Trophoblast cell (in vitro differentiated cells and primary cell): ENCODE results near the gene TRAPPC6A.

Experiments used
- DNase-seq, 2 donors: peaks; one replicate each; pipeline ENCODE4 v3.0.0-alpha.2; 2016
- H2AFZ ChIP-seq: 2 replicates; pipeline ENCODE4 v1.6.1; 2013; ENCODE audit warnings: low read length, moderate library complexity, mild to moderate bottlenecking; ENCODE audit not compliant: insufficient read depth, poor library complexity
- H2AK5ac ChIP-seq: 2 replicates; pipeline ENCODE4 v1.6.1; 2013; ENCODE audit warnings: mild to moderate bottlenecking, low read length
- H2BK120ac ChIP-seq: 2 replicates; pipeline ENCODE4 v1.6.1; 2013; ENCODE audit warnings: low read length, mild to moderate bottlenecking, moderate library complexity; ENCODE audit not compliant: insufficient read depth, poor library complexity
- H2BK12ac ChIP-seq: 2 replicates; pipeline ENCODE4 v1.6.1; 2013; ENCODE audit warnings: mild to moderate bottlenecking, low read length, moderate library complexity
- H2BK5ac ChIP-seq: 2 replicates; pipeline ENCODE4 v1.6.1; 2013; ENCODE audit warnings: low read length, low read depth, moderate library complexity, mild to moderate bottlenecking; ENCODE audit not compliant: poor library complexity
- H3K14ac ChIP-seq: 2 replicates; pipeline ENCODE4 v1.6.1; 2013; ENCODE audit warnings: mild to moderate bottlenecking, low read length
- H3K18ac ChIP-seq: 2 replicates; pipeline ENCODE4 v1.6.1; 2013; ENCODE audit warnings: mild to moderate bottlenecking, low read length
- H3K23ac ChIP-seq: 2 replicates; pipeline ENCODE4 v1.6.1; 2013; ENCODE audit warnings: low read length
- H3K27ac ChIP-seq: 2 replicates; pipeline ENCODE4 v1.5.1; 2013; ENCODE audit warnings: low read depth, mild to moderate bottlenecking, inconsistent platforms, low read length, moderate library complexity
- H3K27me3 ChIP-seq: 2 replicates; pipeline ENCODE4 v1.6.1; 2013; ENCODE audit warnings: inconsistent platforms, mild to moderate bottlenecking, low read length, moderate library complexity; ENCODE audit not compliant: insufficient read depth
- H3K36me3 ChIP-seq, 2 experiments: 1 replicate in 1 of 2; 2 replicates in 1 of 2; pipeline ENCODE4 v1.6.1; 2013; ENCODE audit warnings: low read length in 2 of 2, mild to moderate bottlenecking in 2 of 2, moderate library complexity in 1 of 2; ENCODE audit not compliant: insufficient read depth in 2 of 2, control insufficient read depth in 1 of 2
- H3K4ac ChIP-seq: 2 replicates; pipeline ENCODE4 v1.6.1; 2013; ENCODE audit warnings: low read depth, mild to moderate bottlenecking, low read length, moderate library complexity
- H3K4me1 ChIP-seq, 2 experiments: 1 replicate in 1 of 2; 2 replicates in 1 of 2; pipeline ENCODE4 v1.6.1; 2013; ENCODE audit warnings: low read length in 2 of 2, mild to moderate bottlenecking in 2 of 2, moderate library complexity in 1 of 2; ENCODE audit not compliant: insufficient read depth in 2 of 2, control insufficient read depth in 1 of 2
- H3K4me2 ChIP-seq: 2 replicates; pipeline ENCODE4 v1.6.1; 2013; ENCODE audit warnings: inconsistent platforms, mild to moderate bottlenecking, low read length, moderate library complexity
- H3K4me3 ChIP-seq: 2 replicates; pipeline ENCODE4 v1.5.1; 2013; ENCODE audit warnings: mild to moderate bottlenecking, low read depth, low read length, inconsistent platforms
- H3K79me1 ChIP-seq: one replicate; pipeline ENCODE4 v1.6.1; 2013; ENCODE audit warnings: low read length
- H3K79me2 ChIP-seq: 2 replicates; pipeline ENCODE4 v1.6.1; 2013; ENCODE audit warnings: low read length, mild to moderate bottlenecking; ENCODE audit not compliant: control insufficient read depth, insufficient read depth, poor library complexity
- H3K9ac ChIP-seq: 2 replicates; pipeline ENCODE4 v1.6.1; 2013; ENCODE audit warnings: mild to moderate bottlenecking, low read length
- H3K9me3 ChIP-seq: 2 replicates; pipeline ENCODE4 v1.6.1; 2013; ENCODE audit warnings: low read depth, mild to moderate bottlenecking, control low read depth, inconsistent platforms, low read length; ENCODE audit not compliant: insufficient read depth
- H4K12ac ChIP-seq: 2 replicates; pipeline ENCODE4 v1.6.1; 2013; ENCODE audit warnings: low read depth, mild to moderate bottlenecking, low read length, moderate library complexity
- H4K8ac ChIP-seq: 2 replicates; pipeline ENCODE4 v1.6.1; 2013; ENCODE audit warnings: low read depth, mild to moderate bottlenecking, low read length, moderate library complexity
- H4K91ac ChIP-seq: one replicate; pipeline ENCODE4 v1.6.1; 2013; ENCODE audit warnings: low read depth, mild to moderate bottlenecking, low read length, moderate library complexity
- WGBS: extraction: QIAGEN DNeasy Blood & Tissue Kit; methylation state at CpG from one replicate; pipeline ENCODE4 v1.1.7; 2013; ENCODE audit warnings: missing lambda C conversion rate; ENCODE audit not compliant: insufficient read length, insufficient coverage; ENCODE audit errors: extremely low coverage; 5-methylcytosine and 5-hydroxymethylcytosine counted together

The TRAPPC6A gene

GRCh38 chr19:45137179-45137761 lies 40.8 kb downstream of the TRAPPC6A start:
- peak overlapping the region; percentile 16 for H3K18ac ChIP-seq
- no peak overlapping the region for H2AFZ ChIP-seq
- no peak overlapping the region for H2BK5ac ChIP-seq
- no peaks in the 10 kb centered on the region for H3K79me2 ChIP-seq
- no peak overlapping the region for H4K12ac ChIP-seq
- no peak overlapping the region for H3K27ac ChIP-seq
- H4K8ac ChIP-seq = no peak overlapping the region
- H3K14ac ChIP-seq = no peak overlapping the region
- DNase-seq = no peak
- no peak overlapping the region for H3K4me2 ChIP-seq
- H2AK5ac ChIP-seq = no peak overlapping the region
- H3K9ac ChIP-seq = no peak overlapping the region
- no peak overlapping the region for H2BK120ac ChIP-seq
- H3K79me1 ChIP-seq = no peaks in the 10 kb centered on the region
- H3K27me3 ChIP-seq = no peaks in the 10 kb centered on the region
- peaks cover 4 to 5% of the 10 kb centered on the region in 2 experiments for H3K4me1 ChIP-seq
- H3K36me3 ChIP-seq = peaks cover 15 to 18% of the 10 kb centered on the region in 2 experiments
- H3K4ac ChIP-seq = no peak overlapping the region
- H3K4me3 ChIP-seq = no peak overlapping the region
- no peaks in the 10 kb centered on the region for H3K9me3 ChIP-seq
- no peak overlapping the region for H4K91ac ChIP-seq
- H2BK12ac ChIP-seq = no peak overlapping the region
- no peak overlapping the region for H3K23ac ChIP-seq
- WGBS = no CpG with 5 or more reads among the region's 17 CpGs

- no CpG with 5 or more reads among the region's 12 CpGs for WGBS
- Histone ChIP-seq H3K4ac (peak overlapping the region; percentile 30), H3K18ac (peak overlapping the region; percentile 73), H3K27me3 (no peaks in the 10 kb centered on the region), H2BK5ac (no peak overlapping the region), H4K91ac (peak overlapping the region; percentile 65), H4K8ac (no peak overlapping the region), H3K9me3 (no peaks in the 10 kb centered on the region), H2BK120ac (no peak overlapping the region), H2AK5ac (no peak overlapping the region), H3K23ac (no peak overlapping the region), H2AFZ (no peak overlapping the region), H3K4me1 (peaks cover 4 to 5% of the 10 kb centered on the region in 2 experiments), H3K4me2 (no peak overlapping the region), H3K36me3 (peaks cover 9 to 12% of the 10 kb centered on the region in 2 experiments), H3K14ac (no peak overlapping the region), H3K9ac (no peak overlapping the region), H3K4me3 (no peak overlapping the region), H3K27ac (no peak overlapping the region), H3K79me1 (no peaks in the 10 kb centered on the region), H4K12ac (no peak overlapping the region), H2BK12ac (no peak overlapping the region), H3K79me2 (no peaks in the 10 kb centered on the region)
- no peak for DNase-seq
These were observed 41.4 kb downstream of the TRAPPC6A start for GRCh38 chr19:45136507-45137178.

- Histone ChIP-seq H3K18ac (peak overlapping the region; percentile 54), H2AK5ac (no peak overlapping the region), H3K14ac (no peak overlapping the region), H3K9me3 (no peaks in the 10 kb centered on the region), H4K12ac (no peak overlapping the region), H3K9ac (no peak overlapping the region), H3K4me2 (no peak overlapping the region), H3K27ac (no peak overlapping the region), H4K91ac (no peak overlapping the region), H2BK120ac (no peak overlapping the region), H3K36me3 (no peaks in the 10 kb centered on the region), H3K79me1 (no peaks in the 10 kb centered on the region), H3K4ac (no peak overlapping the region), H3K79me2 (no peaks in the 10 kb centered on the region), H4K8ac (no peak overlapping the region), H3K4me1 (peaks cover 4 to 5% of the 10 kb centered on the region in 2 experiments), H2AFZ (no peak overlapping the region), H2BK12ac (no peak overlapping the region), H3K4me3 (no peak overlapping the region), H3K23ac (no peak overlapping the region), H3K27me3 (no peaks in the 10 kb centered on the region), H2BK5ac (no peak overlapping the region)
- DNase-seq = no peak
- no CpG with 5 or more reads among the region's 21 CpGs for WGBS
These were observed 42.7 kb downstream of the TRAPPC6A start for GRCh38 chr19:45135176-45135885.

GRCh38 chr19:45133661-45134060 lies 44.4 kb downstream of the TRAPPC6A start:
- WGBS = no CpG with 5 or more reads among the region's 8 CpGs
- Histone ChIP-seq H4K8ac (no peak overlapping the region), H3K4me2 (no peak overlapping the region), H3K9me3 (no peaks in the 10 kb centered on the region), H3K9ac (no peak overlapping the region), H4K12ac (no peak overlapping the region), H2AFZ (no peak overlapping the region), H3K4ac (no peak overlapping the region), H3K79me1 (no peaks in the 10 kb centered on the region), H2BK12ac (no peak overlapping the region), H3K27ac (no peak overlapping the region), H3K18ac (no peak overlapping the region), H3K36me3 (no peaks in the 10 kb centered on the region), H2AK5ac (no peak overlapping the region), H3K27me3 (no peaks in the 10 kb centered on the region), H3K79me2 (no peaks in the 10 kb centered on the region), H2BK120ac (no peak overlapping the region), H2BK5ac (no peak overlapping the region), H4K91ac (no peak overlapping the region), H3K23ac (no peak overlapping the region), H3K4me3 (no peak overlapping the region), H3K4me1 (peaks cover 4 to 5% of the 10 kb centered on the region in 2 experiments), H3K14ac (no peak overlapping the region)
- DNase-seq = no peak
